GM13976 (cell line): ENCODE measurements around the gene TMEM273.

Experiments used
- DNase-seq: peaks from one replicate; pipeline ENCODE4 v3.0.0; 2012; ENCODE audit warnings: low spot score
- CTCF ChIP-seq: IDR thresholded peaks from 2 replicates; pipeline ENCODE4 v1.5.1; 2012; ENCODE audit warnings: borderline replicate concordance, mild to moderate bottlenecking; ENCODE audit not compliant: insufficient read depth; ENCODE audit errors: extremely low read depth, missing control alignments, control extremely low read depth
- in situ Hi-C: fragments of 300-500 bp; cut with MboI; formaldehyde crosslinking; loops from one replicate; pipeline ENCODE4 v1.12.0; 2022; ENCODE audit warnings: low sequenced_read_pairs, mixed read lengths, inconsistent platforms; ENCODE audit not compliant: unreplicated experiment

TMEM273 gene

GRCh38 chr10:49173853-49174252 is 14.3 kb downstream of the TMEM273 start:
- no peak for DNase-seq
- TF ChIP-seq CTCF = no peak
- in situ Hi-C loops = loop anchor here (25.0 kb wide), 1 partner anchor 512 kb away; no protein-coding TSS in a partner anchor

GRCh38 chr10:49173201-49173772 is 14.9 kb downstream of the TMEM273 start:
- in situ Hi-C loops = loop anchor here (25.0 kb wide), 1 partner anchor 511 kb away; no protein-coding TSS in a partner anchor
- DNase-seq = no peak
- TF ChIP-seq CTCF = no peak

GRCh38 chr10:49172777-49173132 is 15.4 kb downstream of the TMEM273 start:
- no peak for TF ChIP-seq CTCF
- no peak for DNase-seq
- in situ Hi-C loops = loop anchor here (25.0 kb wide), 1 partner anchor 510 kb away; no protein-coding TSS in a partner anchor

GRCh38 chr10:49172061-49172776 is 16.0 kb downstream of the TMEM273 start:
- no peak for TF ChIP-seq CTCF
- no peak for DNase-seq
- in situ Hi-C loops = loop anchor here (25.0 kb wide), 1 partner anchor 510 kb away; no protein-coding TSS in a partner anchor

- in situ Hi-C loops = loop anchor here (25.0 kb wide), 1 partner anchor 509 kb away; no protein-coding TSS in a partner anchor
- no peak for DNase-seq
- no peak for TF ChIP-seq CTCF
These were observed 16.7 kb downstream of the TMEM273 start for GRCh38 chr10:49171326-49172060.

- TF ChIP-seq CTCF = no peak
- no peak for DNase-seq
- in situ Hi-C loops = loop anchor here (25.0 kb wide), 1 partner anchor 508 kb away; no protein-coding TSS in a partner anchor
These were observed 17.4 kb downstream of the TMEM273 start for GRCh38 chr10:49170632-49171325.
